ENCODE measurements around the gene MTA3.
A peak's percentile ranks its signal among the peaks of the same experiment; 100 is the strongest.

The MTA3 gene

DNA sequence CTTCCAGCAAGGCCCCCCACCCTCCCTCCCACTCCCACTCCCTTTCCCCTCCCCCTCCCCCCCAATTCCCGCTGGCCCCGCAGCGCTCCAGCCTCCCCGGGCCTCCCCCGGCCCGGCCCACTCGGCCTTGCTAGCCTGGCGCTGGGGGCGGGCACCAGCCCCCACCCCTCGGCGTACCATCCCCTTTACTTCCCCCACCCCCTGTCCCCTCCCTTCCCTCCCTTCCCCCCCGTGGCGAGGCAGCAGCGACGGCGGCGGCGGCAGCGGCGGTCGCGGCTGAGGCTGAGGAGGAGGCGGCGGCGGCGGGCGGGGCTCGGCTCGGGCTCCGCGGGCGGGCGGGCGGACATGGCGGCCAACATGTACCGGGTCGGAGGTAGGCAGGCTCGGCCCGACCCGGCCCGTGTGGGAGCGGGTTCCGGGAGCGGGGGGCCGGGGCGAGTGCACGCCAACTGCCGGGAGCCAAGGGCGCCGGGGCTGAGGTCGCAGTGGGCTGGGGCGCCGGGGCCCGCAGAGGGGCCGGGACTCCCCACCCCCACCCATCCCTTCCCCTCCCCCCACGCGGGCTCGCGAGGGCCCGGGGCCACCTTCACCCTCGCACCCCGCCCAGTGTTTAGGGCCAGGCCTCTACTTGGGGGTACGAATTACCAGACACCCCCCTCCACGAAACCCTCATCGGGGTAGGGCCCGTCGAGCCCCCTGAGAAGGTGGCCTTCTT lies at the start of gene MTA3:
MTA3 (plus strand) TSS at position 232 of the 715 bp plus-strand sequence; CDS start at position 346, 114 bp downstream.
- peak; percentile 53 for DNase-seq (ENCODE audit: low spot score)

DNA sequence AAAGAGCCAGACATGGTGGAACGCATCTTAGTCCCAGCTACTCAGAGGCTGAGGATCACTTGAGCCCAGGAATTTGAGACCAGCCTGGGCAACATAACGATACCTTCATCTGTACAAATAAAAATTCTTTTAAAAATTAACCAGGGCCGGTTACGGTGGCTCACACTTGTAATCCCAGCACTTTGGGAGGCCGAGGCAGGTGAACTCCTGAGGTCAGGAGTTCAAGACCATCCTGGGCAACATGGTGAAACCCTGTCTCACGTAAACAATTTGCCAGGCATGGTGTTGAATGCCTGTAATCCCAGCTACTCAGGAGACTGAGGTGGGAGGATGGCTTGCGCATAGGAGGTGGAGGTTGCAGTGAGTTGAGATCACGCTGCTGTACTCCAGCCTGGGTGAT lies 48.8 kb upstream of the MTA3 start:
- no peak for DNase-seq (ENCODE audit: low spot score)

DNA sequence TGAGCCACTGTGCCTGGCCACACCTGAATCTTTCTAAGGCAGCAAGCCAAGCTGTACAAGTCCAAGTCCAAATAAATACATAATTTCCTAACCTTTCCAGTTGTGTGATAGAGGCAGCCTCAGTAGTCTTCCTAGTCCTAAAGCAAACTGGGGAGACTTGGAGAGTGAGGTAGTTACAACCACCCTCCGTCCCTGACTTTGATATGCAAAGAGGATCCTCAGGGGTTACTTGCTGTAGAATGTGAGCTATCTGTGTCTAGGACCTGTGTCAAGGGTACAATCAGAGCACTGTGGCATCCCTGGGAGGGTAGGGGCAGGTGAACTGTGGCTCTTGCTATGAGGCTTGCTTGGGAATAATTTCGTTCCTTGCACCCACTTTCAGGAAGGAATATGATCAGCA lies 46.4 kb upstream of the MTA3 start:
- no peak for DNase-seq (ENCODE audit: low spot score)

DNA sequence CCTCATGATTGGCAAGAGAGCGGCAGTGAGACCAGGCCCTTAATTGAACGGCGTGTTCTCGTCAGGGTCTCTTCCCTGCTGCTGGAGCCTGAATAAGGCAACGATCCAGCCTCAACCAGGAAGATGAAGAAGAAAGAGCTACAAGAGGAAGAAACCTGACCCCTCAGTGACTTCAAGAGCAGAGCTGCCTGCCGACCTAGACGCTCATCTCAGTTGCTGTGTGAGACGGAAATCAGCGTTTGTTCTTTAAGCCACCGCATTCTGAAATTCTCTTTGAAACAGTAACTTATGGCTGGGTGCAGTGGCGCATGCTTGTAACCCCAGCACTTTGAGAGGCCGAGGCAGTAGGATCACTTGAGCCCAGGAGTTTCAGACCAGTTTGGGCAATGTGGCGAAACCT lies 45.1 kb upstream of the MTA3 start:
- DNase-seq (ENCODE audit: low spot score) = no peak

DNA sequence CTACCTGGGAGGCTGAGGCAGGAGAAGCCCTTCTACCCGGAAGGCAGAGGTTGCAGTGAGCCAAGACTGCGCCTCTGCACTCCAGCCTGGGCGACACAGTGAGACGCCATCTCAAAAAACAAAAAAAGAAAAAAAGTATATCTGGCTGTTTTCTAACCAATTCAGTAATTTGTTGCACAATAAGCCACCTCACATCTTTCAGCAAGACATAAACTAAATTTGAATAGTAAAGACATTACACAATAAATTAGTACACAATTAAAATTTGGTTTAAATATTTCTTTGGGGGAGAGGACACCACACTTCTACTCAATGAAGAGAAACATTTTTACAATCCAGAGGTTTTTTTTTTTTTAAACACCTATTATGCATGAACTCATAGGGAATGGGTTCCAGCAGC lies 36.0 kb upstream of the MTA3 start:
- DNase-seq (ENCODE audit: low spot score) = no peak

DNA sequence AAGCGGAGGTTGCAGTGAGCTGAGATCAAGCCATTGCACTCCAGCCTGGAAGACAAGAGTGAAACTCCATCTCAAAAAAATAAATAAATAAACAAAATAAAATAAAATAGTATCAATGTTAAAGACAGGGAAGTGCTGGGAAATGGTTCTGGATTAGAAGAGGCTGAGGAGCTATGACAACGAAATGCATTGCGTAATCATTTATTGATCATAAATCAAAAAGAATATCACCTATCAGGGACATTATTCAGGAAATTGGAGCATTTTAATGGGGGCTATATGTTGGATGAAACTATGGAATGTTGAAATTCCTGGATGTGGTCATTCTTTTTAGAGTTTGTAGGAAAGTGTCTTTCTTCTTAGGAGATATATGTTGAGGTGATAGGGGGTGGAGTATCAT lies 30.9 kb upstream of the MTA3 start:
- no peak for DNase-seq (ENCODE audit: low spot score)

DNA sequence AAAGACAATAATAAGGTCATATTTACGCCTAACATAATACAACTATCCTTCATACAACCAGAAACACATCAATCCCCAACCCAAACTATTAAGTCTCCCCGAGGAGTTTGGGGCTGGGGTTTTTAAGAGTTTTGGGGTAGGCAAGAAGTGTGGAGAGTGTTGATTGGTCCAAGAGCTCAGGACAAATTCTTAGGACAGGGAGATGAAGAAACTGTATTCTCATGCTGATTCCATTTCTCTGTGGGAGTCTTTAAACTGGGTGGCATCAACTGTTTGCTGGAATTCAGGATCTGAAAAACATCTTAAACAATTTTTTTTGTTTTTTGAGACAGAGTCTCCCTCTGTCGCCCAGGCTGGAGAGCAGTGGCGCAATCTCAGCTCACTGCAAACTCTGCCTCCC lies 25.6 kb upstream of the MTA3 start:
- DNase-seq (ENCODE audit: low spot score) = no peak

DNA sequence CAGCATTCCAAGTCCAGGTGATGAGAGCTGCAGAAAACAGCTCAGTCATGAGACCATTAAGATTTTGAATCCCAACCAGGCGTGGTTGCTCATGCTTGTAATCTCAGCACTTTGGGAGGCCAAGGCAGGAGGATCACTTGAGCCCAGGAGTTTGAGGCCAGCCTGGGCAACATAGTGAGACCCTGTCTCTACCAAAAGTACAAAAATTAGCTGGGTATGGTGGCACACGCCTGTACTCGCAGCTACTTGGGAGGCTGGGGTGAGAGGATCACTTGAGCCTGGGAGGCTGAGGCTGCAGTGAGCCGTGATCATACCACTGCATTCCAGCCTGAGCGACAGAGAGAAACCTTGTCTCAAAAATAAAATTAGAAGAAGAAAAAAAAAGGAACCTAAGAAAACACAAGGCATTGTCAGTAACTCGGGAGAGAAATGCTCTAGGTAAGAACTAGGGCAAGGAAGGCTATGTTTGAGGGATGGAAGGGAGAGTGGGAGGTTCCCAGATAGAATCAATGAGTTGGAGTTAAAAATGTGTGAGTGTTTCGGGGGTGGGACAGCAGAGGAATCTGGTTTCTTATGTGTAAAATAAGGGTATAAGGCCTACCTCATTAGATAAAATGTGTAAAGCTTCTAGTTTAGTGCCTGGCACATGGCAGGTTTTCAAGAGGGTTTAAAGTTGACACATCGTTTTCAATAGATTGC lies 23.3 kb upstream of the MTA3 start:
- no peak for DNase-seq (ENCODE audit: low spot score)

DNA sequence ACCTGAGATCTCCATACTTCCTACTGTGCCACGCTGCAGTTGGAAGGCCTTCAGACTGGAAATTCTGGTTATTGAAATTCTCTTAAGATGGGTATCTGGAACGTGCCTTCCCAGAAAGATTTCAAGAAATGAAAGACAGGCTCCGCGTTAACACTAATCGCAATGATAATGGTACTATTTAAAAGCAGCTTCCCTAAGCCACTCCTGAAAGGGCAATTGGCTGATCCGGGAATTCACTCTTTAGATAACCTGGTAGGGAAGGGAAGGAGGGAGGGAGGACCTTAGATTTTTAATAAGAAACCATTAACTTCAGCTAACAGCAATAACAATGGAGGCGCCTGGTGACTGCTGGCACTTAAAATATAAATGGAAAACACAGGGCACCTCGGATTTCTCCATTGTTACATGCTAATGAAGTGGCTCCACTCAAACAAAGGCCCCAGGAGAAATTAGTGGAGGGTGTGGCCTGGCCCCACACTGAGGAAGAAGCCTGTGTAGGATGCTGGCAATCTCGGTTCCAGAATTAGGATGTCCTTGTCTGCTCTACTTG lies 22.5 kb upstream of the MTA3 start:
- no peak for DNase-seq (ENCODE audit: low spot score)

DNA sequence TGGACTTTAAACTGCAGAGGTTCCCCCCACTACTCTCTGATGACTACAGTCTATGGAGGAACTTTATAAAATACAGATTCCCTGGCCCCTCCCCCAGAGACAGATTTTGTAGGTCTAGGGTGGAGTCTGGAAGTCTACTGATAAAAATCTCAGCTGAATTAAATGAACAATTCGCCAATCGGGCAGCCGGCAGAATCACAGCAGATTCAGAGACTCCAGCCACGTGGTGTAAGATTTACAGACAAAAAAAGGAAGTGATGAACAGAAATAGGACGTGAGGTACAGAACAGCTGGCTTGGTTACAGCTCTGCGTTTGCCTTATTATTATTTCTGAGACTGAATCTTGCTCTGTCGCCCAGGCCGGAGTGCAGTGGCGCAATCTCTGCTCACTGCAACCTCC lies 21.4 kb upstream of the MTA3 start:
- peak; percentile 72 for DNase-seq (ENCODE audit: low spot score)

DNA sequence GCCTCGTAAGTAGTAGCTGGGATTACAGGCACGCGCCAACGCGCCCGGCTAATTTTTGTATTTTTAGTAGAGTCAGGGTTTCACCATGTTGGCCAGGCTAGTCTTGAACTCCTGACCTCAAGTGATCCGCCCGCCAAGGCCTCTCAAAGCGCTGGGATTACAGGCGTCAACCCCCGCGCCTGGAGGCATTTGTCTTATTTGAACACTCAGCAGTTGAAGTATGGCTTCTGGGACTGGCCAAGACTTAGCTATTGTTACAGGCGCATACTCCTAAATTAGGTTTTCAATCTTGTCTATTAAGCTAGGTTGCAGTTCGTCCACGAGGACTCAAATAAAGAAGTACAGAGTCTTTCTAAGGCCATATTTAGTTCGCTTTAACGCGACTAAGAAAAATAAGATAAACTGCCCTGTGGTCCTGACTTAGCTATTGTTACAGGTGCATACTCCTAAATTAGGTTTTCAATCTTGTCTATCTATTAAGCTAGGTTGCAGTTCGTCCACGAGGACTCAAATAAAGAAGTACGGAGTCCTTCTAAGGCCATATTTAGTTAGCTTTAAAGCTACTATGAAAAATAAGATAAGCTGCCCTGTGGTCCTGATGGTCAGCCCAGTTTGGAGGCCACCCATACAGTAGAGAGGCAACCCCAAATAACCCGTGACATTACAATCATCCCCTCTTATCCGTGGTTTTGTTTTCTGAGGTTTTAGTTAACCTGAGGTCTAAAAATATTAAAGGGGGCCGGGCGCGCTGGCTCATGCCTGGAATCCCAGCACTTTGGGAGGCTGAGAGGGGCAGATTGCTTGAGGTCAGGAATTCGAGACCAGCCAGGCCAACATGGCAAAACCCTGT lies 20.8 kb upstream of the MTA3 start:
- no peak for DNase-seq (ENCODE audit: low spot score)

DNA sequence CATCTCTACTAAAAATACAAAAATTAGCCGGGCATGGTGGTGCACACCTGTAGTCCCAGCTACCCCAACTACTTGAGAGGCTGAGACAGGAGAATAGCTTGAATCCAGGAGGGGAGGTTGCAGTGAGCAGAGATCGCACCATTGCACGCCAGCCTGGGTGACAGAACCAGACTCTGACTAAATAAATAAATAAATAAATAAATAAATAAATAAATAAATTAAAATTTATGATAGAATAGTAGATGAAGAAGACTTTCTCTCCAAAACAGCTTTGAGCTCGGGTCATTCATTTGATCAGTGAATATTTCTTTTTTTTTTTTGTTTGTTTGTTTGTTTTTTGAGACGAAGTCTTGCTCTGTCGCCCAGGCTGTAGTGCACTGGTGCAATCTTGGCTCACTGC lies 17.6 kb upstream of the MTA3 start:
- no peak for DNase-seq (ENCODE audit: low spot score)

DNA sequence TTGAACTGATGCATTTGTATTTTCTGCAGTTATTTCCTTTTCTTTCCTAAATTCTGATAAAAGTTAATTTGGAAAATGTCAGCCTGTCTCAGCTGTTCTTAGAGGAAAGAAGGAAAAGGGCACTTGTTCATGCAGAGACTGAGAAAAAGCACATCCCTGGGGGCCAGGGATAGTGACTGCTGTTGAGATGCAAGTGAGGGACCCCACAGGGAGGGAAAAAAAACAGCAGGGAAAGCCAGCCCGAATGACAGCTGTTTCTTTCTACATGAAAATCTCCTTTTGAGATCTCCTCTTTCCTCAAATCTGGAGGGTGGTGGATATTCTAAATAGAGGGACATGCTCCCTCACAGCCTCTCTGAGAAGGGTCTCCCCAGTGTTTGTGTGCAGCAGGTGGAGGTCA lies 14.0 kb upstream of the MTA3 start:
- no peak for DNase-seq (ENCODE audit: low spot score)

DNA sequence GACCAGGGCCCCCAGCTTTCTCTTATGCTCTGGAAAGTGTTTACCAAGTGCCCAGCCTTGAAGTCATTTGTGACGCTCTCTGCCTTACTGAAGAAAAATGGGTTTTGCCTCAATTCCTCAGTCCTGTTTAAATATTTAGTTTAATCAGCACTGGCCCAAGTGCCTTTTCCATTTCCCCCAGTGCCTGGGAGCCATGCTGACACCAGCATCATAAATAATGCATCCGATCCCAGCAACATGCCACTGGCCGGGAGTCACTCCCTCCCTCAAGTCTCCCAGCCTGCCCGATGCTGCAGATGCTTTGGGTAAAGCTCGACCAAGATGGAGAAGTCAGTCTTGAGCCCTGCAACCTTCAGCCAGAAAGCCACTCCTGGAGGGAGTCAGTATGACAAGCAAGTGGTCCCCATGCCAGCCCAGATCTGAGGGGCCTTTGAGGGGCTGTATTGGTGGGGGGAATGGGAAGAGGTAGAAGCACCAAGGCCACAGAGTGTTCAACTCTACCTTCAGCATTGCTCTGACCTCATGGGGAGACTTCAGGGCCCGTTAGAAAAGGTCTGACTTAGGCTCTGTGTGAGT lies 12.0 kb upstream of the MTA3 start:
- DNase-seq (ENCODE audit: low spot score) = no peak

DNA sequence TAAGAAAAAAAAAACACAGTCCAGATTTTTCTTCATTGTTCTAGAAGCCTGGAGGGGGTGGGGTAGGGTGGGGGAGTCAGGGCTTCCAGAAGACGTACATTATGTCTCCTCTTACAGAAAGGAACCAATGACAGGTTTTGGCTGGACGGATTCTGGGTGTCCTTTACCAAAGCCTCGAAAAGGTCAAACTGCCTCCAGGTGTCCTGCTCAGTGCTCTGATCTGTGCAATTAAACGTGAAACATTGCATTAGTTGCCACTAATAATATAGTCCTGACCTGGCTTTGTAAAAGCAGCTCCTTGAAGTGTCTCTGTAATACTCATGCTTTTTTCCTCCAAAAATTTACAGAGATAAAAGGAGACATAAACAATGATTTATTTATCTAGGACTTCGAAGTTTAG lies 11.1 kb upstream of the MTA3 start:
- no peak for DNase-seq (ENCODE audit: low spot score)

DNA sequence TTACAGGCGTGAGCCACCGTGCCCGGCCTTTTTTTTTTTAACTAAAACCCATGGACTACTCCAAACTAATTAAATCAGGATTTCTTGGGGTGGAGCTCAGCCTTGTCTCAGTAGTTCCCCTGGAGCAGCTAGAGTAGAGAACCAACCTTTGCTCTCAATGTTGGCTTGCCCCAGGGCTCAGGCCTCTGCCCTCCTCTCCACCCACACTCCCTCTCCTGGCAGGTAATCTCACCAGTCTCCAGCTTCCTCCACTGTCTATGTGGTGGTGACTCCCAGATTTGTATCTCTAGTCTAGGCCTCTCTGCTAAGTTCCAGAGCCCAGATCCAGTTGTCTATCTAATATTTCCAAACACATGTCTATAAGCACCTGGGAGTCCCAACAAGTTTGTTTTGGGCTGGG lies 9.6 kb upstream of the MTA3 start:
- DNase-seq (ENCODE audit: low spot score) = no peak

DNA sequence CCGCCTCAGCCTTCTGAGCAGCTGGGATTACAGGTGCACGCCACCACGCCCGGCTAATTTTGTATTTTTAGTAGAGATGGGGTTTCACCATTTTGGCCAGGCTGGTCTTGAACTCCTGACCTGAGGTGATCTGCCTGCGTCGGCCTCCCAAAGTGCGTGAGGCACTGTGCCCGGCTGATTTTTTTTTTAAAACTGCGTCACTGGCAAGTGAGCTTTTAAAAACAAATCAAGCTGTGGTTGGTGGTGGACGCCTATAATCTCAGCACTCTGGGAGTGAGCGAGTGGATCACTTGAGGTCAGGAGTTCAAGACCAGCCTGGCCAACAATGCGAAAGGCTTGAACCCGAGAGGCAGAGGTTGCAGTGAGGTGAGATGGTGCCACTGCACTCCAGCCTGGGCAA lies 8.3 kb upstream of the MTA3 start:
- DNase-seq (ENCODE audit: low spot score) = peak; percentile 50

DNA sequence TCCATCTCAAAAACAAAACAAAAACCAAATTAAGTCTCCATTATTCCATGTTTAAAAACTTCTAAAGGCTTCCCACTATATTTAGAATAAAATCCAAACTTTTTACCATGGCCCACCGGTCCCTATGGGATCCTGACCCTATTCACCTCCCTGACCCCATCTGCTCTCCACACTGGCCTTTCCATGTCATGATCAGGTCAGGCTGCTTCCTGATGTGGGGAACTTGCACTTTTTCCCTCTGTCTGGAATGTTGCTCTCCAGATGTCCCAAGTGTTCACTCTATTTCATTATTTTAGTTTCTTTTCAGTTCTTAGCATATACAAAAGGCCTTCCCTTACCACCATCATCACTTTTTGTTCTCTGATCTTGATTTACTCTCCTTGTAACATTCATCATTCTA lies 7.5 kb upstream of the MTA3 start:
- no peak for DNase-seq (ENCODE audit: low spot score)

DNA sequence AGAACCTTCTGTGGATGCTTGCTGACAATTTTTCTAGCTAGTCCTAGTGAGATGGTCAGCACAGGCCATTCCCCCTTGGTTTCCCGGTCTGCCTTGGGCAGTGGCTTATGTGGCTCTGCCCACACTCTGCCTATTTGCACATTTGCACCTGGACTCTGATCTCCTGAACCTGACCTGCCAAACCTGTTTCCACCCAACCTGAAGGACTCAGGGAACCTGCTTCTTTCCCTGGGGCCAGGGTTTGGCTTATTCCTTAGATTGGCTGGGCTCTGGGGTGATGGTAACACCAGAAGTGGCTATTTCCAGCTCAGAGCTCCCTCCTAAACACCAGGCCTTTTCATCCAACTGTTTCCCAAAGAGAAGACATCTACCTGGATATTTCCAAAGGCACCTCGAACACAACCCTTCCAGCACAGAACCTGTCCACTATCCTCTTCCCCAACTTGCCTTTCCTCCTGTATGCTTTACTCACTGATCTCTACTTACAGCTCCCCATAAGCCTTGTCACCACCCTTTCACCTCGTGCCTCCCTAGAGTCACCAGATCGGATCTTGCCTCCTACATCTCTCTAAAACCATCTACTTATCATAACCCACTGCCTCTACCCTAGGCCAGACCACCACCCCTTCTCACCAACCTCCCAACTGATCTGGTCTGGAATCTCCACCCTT lies 5.8 kb upstream of the MTA3 start:
- no peak for DNase-seq (ENCODE audit: low spot score)

DNA sequence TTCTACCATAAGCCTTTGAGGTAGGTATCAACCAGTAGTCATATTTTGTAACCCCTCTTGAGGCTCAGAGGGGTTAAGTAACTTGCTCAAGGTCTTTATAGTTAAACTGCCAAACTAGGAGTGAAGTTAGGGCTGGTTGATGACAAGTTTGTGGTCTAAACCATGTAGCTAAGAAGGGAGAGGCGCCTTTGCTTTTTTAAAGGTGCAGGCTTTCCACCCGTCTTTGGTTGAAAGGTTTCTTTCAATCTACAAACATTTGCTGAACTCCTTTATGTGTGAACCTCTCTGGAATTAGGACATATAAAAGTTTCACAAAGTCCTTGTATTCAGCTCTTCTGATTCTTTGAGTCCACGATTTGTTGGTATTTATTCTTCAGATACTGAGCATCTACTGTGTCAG lies 2.4 kb upstream of the MTA3 start:
- DNase-seq (ENCODE audit: low spot score) = peak; percentile 34

DNA sequence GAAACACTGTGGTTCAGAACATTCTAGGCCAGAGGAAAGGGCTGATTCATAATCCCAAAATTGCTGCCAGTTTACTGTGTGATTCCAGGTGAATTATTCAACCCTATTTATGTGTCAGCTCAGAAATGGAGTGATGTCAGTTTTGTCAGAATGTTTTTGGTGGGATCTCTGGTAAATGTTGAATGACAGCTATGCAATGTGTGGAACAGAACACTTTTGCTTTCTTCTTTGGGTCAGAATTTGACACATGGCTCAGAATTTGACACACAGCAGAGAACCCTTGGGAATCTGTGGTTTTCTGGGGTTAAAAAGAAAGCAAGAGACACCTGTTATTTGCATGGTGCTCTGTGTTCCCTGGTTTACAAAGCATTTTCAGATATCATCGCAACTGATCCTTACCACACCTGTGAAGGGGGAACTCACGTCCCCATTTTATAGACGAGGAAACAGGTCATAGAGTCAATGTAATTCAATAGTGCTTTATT lies 1.6 kb upstream of the MTA3 start:
- DNase-seq (ENCODE audit: low spot score) = peak; percentile 69

DNA sequence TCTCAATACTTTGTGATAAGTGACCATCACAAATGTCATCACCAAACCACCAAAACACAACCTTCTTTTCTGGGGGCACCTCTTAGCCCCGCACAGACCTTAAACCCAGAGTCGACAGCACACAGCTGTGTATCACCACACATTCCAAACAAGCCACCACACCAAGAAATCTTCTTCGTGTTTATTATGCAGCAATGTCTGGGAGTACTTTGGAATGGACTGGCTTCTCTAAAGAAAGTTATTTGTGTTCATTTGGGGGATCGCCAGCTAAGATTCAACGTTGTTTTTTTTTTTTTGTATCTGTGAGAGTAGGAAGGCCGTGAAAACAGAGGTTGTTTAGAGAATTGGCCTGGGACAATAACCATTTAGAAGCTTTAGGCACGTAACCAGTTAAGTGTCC lies 1.1 kb upstream of the MTA3 start:
- peak; percentile 51 for DNase-seq (ENCODE audit: low spot score)

All from NAMALWA (cell line).